ENCODE measurements around the gene TP73. TPM values are rescaled to one million over a fixed set of nuclear protein-coding genes. Genes with fewer than 3 reads are reported as not detected.

TP73 gene
- total RNA-seq, 1 donor from 2014 or later: not detected

DNA sequence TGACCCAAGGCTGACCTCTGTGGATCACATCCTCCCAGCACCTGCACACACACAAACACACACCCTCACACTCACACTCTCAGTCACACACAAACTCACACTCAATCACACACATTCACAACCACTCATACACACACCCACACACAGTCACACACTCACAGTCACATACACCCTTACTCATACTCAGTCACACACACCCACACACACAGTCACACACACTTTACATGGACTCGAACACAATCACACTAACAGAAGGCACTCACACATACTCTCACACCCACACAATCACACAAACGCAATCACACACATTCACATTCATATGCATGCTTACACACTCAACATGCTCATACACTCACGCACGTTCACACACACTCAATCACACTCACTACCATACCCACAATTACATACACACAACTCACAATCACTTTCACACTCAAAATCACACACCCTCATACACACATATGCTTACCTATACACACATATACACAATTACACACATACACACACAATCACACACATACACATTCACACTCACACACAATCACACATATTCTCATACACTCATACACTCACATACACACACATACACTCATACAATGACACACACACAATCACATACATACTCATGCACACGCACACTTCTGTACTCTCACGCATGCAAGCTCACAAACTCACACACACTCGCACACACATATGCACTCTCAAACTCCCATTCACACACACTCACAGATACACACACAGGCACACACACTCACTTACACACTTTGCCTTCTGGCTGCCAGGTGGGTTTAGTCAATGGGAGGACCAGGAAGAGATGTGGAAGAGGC lies 47.1 kb upstream of the TP73 start:
- no peaks in the 10 kb centered on the region for H3K9me3 Mint-ChIP-seq (ENCODE audit: unreplicated experiment)
- H3K27me3 Mint-ChIP-seq (ENCODE audit: unreplicated experiment): peaks cover 13% of the 10 kb centered on the region
- no peak for DNase-seq (ENCODE audit: low spot score)
- H3K4me1 Mint-ChIP-seq (ENCODE audit: unreplicated experiment): peaks cover 15% of the 10 kb centered on the region
- H3K27ac Mint-ChIP-seq (ENCODE audit: unreplicated experiment): no peak overlapping the region
- H3K4me3 Mint-ChIP-seq (ENCODE audit: unreplicated experiment): no peak overlapping the region
- peaks cover 3% of the 10 kb centered on the region for H3K36me3 Mint-ChIP-seq (ENCODE audit: low read depth, unreplicated experiment)
- TF ChIP-seq, protein P1, sequence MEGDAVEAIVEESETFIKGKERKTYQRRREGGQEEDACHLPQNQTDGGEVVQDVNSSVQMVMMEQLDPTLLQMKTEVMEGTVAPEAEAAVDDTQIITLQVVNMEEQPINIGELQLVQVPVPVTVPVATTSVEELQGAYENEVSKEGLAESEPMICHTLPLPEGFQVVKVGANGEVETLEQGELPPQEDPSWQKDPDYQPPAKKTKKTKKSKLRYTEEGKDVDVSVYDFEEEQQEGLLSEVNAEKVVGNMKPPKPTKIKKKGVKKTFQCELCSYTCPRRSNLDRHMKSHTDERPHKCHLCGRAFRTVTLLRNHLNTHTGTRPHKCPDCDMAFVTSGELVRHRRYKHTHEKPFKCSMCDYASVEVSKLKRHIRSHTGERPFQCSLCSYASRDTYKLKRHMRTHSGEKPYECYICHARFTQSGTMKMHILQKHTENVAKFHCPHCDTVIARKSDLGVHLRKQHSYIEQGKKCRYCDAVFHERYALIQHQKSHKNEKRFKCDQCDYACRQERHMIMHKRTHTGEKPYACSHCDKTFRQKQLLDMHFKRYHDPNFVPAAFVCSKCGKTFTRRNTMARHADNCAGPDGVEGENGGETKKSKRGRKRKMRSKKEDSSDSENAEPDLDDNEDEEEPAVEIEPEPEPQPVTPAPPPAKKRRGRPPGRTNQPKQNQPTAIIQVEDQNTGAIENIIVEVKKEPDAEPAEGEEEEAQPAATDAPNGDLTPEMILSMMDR (IDR thresholded peaks at IDR 0.05; ENCODE audit: unreplicated experiment): no peak

DNA sequence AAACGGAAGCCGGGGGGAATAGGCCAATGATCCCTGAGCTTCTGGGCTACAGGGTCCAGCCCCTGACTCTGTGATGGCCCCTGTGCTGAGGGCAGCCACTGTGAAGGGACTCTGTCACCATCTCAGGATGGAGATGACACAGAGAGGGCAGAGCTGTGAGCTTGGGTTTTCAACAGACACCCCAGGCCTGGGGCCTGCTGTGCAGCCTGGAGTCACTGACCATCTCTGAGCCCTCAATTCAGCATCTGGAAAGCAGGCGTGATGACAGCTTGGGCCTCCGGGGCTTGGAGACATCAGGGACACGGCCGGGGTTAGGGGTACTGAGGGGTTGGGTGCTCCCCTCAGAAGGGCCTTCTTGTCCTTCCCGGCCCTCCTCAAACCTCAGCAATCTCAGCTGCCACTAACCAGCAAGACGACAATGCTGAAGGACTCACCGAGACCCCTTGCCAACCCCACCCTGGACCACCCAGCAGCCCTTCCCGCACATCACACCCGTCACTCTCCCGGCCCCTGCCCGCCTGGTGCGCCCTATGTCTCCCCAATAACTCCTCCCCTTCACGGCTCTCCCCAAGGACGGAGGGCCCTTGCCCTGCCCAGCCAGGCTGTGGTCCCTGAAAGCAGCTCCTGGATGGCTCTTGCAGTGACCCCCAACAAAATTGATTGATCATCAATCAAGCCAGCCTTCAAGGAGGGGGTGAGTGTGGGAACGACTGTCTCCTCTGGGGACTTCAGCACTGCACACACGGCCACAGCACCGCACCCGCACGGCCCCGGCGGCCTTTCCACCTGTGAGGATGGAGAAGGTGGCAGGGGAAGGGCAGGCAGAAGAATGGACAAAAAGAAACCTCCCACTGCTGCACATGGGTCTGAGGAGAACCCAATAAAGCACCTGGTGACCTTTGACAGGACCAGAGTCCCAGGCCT lies 45.3 kb upstream of the TP73 start:
- peaks cover 8% of the 10 kb centered on the region for H3K27me3 Mint-ChIP-seq (ENCODE audit: unreplicated experiment)
- no peak for DNase-seq (ENCODE audit: low spot score)
- no peaks in the 10 kb centered on the region for H3K9me3 Mint-ChIP-seq (ENCODE audit: unreplicated experiment)
- H3K4me3 Mint-ChIP-seq (ENCODE audit: unreplicated experiment): no peak overlapping the region
- peaks cover 20% of the 10 kb centered on the region for H3K4me1 Mint-ChIP-seq (ENCODE audit: unreplicated experiment)
- H3K36me3 Mint-ChIP-seq (ENCODE audit: low read depth, unreplicated experiment): peaks cover 7% of the 10 kb centered on the region
- TF ChIP-seq, protein P1 (IDR thresholded peaks at IDR 0.05; ENCODE audit: unreplicated experiment): no peak
- no peak overlapping the region for H3K27ac Mint-ChIP-seq (ENCODE audit: unreplicated experiment)

DNA sequence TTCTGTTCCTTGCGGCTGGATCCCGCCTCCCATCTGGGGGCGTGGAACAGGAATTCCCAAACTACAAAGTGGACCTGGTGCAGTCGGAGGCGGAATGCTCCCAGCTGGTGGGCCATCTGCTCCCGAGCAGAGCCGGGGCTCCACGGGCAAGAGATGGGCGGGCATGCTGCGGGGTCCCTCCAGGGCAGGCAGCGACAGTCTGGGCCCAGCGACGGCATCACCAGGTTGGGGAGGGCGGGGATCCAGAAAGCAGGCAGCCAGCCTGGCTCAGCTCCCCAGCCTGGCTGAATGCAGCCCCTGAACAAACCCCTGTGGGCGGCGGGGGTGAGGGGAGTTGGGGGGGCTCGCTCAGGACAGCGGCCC lies 44.6 kb upstream of the TP73 start:
- TF ChIP-seq, protein P1 (IDR thresholded peaks at IDR 0.05; ENCODE audit: unreplicated experiment): no peak
- Mint-ChIP-seq H3K4me1 (ENCODE audit: unreplicated experiment) (peaks cover 24% of the 10 kb centered on the region), H3K27ac (ENCODE audit: unreplicated experiment) (no peak overlapping the region), H3K36me3 (ENCODE audit: low read depth, unreplicated experiment) (peaks cover 7% of the 10 kb centered on the region), H3K9me3 (ENCODE audit: unreplicated experiment) (no peaks in the 10 kb centered on the region), H3K27me3 (ENCODE audit: unreplicated experiment) (peaks cover 6% of the 10 kb centered on the region), H3K4me3 (ENCODE audit: unreplicated experiment) (no peak overlapping the region)
- no peak for DNase-seq (ENCODE audit: low spot score)

DNA sequence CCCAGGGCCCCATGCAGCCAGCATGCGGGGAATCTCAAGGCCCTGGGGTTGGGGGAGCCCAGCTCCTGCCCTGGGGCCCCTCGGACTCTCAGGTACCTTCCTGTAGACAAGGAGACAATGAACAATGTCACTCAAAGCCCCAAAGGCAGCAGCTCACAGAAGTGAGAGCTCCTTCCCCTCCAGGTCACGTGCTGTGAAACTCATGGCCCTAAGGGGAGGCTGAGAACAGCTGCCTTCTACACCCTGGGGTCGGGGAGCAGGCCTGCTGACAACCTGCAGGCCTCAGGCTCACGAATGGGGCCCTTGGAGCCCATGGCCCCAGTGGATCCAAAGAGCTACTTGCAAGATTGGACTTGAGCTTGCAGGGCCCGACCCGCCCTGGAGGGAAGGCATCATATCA lies 44.2 kb upstream of the TP73 start:
- Mint-ChIP-seq H3K4me1 (ENCODE audit: unreplicated experiment) (peaks cover 29% of the 10 kb centered on the region), H3K36me3 (ENCODE audit: low read depth, unreplicated experiment) (peaks cover 7% of the 10 kb centered on the region), H3K27ac (ENCODE audit: unreplicated experiment) (no peak overlapping the region), H3K4me3 (ENCODE audit: unreplicated experiment) (peak overlapping the region; percentile 37), H3K27me3 (ENCODE audit: unreplicated experiment) (peaks cover 6% of the 10 kb centered on the region), H3K9me3 (ENCODE audit: unreplicated experiment) (no peaks in the 10 kb centered on the region)
- TF ChIP-seq, protein P1 (IDR thresholded peaks at IDR 0.05; ENCODE audit: unreplicated experiment): no peak
- no peak for DNase-seq (ENCODE audit: low spot score)

All from endothelial cell (in vitro differentiated cells).